ENCODE results near the gene LIMK2. TPM values are rescaled to one million over a fixed set of nuclear protein-coding genes. Genes with fewer than 3 reads are reported as not detected.

The LIMK2 gene
- total RNA-seq, 1 experiment from 2014 or later: 126 TPM

DNA sequence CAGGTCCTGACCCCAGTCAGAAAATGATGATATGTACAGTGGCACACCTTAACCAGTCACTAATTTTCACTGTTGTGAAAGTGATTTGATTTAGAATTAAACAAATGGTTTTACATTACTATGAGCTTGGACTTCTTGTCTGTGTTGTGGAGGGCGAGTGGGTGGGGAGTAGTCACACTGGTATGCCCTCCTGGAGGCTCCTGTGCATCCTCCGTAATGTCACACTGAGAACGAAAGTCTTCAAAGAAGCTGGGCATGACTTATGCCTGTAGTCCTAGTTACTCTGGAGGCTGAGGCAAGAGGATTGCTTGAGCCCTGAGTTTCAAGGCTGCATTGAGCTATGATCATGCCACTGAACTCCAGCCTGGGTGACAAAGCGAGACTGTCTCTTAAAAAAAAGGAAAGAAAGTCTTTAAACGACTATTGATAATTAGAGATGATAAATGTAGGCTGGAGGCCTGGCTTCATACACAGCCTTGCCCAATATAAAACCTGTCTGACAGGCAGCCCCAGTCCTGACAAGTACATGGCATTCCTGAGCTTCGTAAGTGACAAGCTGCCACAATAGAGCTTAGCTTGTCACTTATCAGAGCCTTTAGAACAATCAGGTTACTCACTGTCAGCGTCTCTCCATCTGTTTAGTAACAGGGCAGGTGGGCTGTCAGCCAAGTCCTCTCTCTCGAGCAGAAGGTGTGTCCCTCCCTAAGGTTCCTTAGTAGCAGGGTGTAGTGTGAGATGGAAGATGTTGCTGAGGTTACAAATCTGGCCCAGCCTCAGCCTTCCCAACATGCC is 5.0 kb upstream of the LIMK2 start:
- intact Hi-C loops (cut with micrococcal nuclease): no loop called here
- peak; percentile 42 for DNase-seq (ENCODE audit: unreplicated experiment)
- no peak overlapping the region for H3K4me3 Mint-ChIP-seq (ENCODE audit: unreplicated experiment)
- H3K27ac Mint-ChIP-seq (ENCODE audit: low read depth, unreplicated experiment): peak overlapping the region; percentile 75
- H3K4me1 Mint-ChIP-seq (ENCODE audit: insufficient read depth, unreplicated experiment): peaks cover 16% of the 10 kb centered on the region
- H3K27me3 Mint-ChIP-seq (ENCODE audit: insufficient read depth, unreplicated experiment): no peaks in the 10 kb centered on the region
- ChIA-PET POLR2A (interaction anchor here (0.6 to 2.5 kb wide), 15 partner anchors 10 to 140 kb away, joined by 3 to 14 read pairs (median 4); partner anchors contain the start of genes PATZ1 and RNF185), CTCF (interaction anchor here (0.6 to 3.9 kb wide), 9 partner anchors 9 to 66 kb away, joined by 3 to 29 read pairs (median 5); partner anchors contain the start of gene RNF185)
- no peaks in the 10 kb centered on the region for H3K9me3 Mint-ChIP-seq (ENCODE audit: unreplicated experiment)
- H3K36me3 Mint-ChIP-seq (ENCODE audit: insufficient read depth, unreplicated experiment): peaks cover 48% of the 10 kb centered on the region
- BruUV-seq (replicated peaks): no TSS peak
- TF ChIP-seq, protein P1, sequence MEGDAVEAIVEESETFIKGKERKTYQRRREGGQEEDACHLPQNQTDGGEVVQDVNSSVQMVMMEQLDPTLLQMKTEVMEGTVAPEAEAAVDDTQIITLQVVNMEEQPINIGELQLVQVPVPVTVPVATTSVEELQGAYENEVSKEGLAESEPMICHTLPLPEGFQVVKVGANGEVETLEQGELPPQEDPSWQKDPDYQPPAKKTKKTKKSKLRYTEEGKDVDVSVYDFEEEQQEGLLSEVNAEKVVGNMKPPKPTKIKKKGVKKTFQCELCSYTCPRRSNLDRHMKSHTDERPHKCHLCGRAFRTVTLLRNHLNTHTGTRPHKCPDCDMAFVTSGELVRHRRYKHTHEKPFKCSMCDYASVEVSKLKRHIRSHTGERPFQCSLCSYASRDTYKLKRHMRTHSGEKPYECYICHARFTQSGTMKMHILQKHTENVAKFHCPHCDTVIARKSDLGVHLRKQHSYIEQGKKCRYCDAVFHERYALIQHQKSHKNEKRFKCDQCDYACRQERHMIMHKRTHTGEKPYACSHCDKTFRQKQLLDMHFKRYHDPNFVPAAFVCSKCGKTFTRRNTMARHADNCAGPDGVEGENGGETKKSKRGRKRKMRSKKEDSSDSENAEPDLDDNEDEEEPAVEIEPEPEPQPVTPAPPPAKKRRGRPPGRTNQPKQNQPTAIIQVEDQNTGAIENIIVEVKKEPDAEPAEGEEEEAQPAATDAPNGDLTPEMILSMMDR (IDR thresholded peaks at IDR 0.05; ENCODE audit: unreplicated experiment): no peak

DNA sequence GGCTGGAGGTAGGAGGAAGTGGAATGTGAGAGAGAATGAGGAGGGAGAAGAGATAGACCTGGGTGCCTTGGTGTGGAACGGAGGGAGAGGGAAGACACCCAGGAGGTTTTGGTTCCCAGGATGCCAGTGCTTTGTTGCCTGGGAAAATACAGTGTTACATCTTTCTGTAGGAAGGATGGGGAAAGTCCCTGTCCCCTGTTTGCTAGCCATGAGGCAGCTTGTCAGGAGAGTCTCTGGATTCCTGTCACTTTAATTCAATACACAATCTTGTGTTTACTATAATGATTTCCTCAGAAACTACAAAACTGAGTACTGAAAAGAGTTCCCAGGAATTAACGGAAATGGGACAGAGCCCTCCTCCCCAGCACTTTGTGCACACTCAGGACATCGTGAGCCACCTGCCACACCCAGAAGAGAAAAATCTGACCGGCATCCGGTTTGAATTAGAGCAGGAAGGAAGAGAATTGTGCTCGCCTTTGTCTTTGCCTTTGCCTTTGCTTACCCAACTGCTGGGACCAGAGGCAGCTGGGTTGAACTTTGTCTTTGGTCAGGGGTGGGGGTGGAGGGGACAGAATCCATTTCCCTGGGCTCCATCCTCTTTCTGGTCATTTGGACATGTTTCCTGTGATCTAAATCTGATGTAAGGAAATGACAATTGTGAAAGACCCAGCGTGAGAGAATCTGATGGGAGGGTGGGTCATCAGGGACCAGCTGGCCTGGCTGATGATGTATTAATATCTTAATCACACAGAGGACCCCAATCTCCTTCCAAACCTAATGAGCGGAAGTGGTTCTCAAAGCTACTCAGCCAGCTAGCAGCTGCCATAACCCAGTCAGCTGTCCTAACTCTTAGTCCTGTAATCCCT is 1.3 kb upstream of the LIMK2 start:
- H3K4me3 Mint-ChIP-seq (ENCODE audit: unreplicated experiment): no peak overlapping the region
- intact Hi-C loops (cut with micrococcal nuclease): no loop called here
- peaks cover 23% of the 10 kb centered on the region for H3K4me1 Mint-ChIP-seq (ENCODE audit: insufficient read depth, unreplicated experiment)

DNA sequence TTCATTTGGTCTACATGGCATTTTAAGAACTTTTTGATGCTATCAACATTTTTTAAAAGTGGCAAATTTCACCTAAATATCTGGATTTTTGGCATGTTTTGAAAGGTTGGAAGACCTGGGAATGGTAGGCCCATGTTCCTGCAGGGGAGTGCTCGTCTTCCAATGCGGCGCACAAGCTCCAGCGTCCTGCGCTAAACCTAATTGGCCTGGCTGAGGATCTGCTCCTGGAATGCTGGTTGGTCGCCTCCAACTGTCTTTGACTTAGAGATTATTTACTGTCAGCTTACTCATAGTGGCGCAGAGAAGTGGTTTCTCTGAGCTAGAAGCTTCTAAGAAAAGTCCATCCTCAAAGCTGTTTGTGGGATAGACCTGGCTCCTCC is 626 bp upstream of the LIMK2 start:
- intact Hi-C loops (cut with micrococcal nuclease): no loop called here
- DNase-seq (ENCODE audit: unreplicated experiment): no peak
- Mint-ChIP-seq H3K9me3 (ENCODE audit: unreplicated experiment) (no peaks in the 10 kb centered on the region), H3K4me1 (ENCODE audit: insufficient read depth, unreplicated experiment) (peaks cover 23% of the 10 kb centered on the region), H3K27ac (ENCODE audit: low read depth, unreplicated experiment) (peak overlapping the region; percentile 82), H3K27me3 (ENCODE audit: insufficient read depth, unreplicated experiment) (no peaks in the 10 kb centered on the region), H3K4me3 (ENCODE audit: unreplicated experiment) (peak overlapping the region; percentile 87), H3K36me3 (ENCODE audit: insufficient read depth, unreplicated experiment) (peaks cover 28% of the 10 kb centered on the region)
- ChIA-PET CTCF (interaction anchor here (0.6 to 5.3 kb wide), 33 partner anchors 10 to 421 kb away, joined by 3 to 55 read pairs (median 5); partner anchors contain the start of genes PIK3IP1, RNF185 and SELENOM), POLR2A (interaction anchor here (0.7 to 3.4 kb wide), 14 partner anchors 15 to 131 kb away, joined by 3 to 24 read pairs (median 8); partner anchors contain the start of genes PIK3IP1, RNF185 and SMTN)
- BruUV-seq (replicated peaks): no TSS peak
- TF ChIP-seq, protein P1 (IDR thresholded peaks at IDR 0.05; ENCODE audit: unreplicated experiment): no peak

More for the DNA sequence above, 1.3 kb upstream of the LIMK2 start:
- peaks cover 28% of the 10 kb centered on the region for H3K36me3 Mint-ChIP-seq (ENCODE audit: insufficient read depth, unreplicated experiment)
- POLR2A ChIA-PET: interaction anchor here (0.7 to 3.4 kb wide), 17 partner anchors 12 to 130 kb away, joined by 3 to 24 read pairs (median 6); partner anchors contain the start of genes PIK3IP1, RNF185, SELENOM and SMTN
- H3K9me3 Mint-ChIP-seq (ENCODE audit: unreplicated experiment): no peaks in the 10 kb centered on the region
- BruUV-seq (replicated peaks): no TSS peak
- H3K27me3 Mint-ChIP-seq (ENCODE audit: insufficient read depth, unreplicated experiment): no peaks in the 10 kb centered on the region
- CTCF ChIA-PET: interaction anchor here (0.6 to 5.3 kb wide), 28 partner anchors 10 to 134 kb away, joined by 3 to 55 read pairs (median 7); partner anchors contain the start of genes PIK3IP1, RNF185 and SELENOM
- no peak overlapping the region for H3K27ac Mint-ChIP-seq (ENCODE audit: low read depth, unreplicated experiment)
- TF ChIP-seq, protein P1 (IDR thresholded peaks at IDR 0.05; ENCODE audit: unreplicated experiment): no peak
- DNase-seq (ENCODE audit: unreplicated experiment): no peak

Data from MCF 10A (cell line).